H1 (cell line): ENCODE results near the gene LAMP1. TPM values are rescaled to one million over a fixed set of nuclear protein-coding genes. Genes with fewer than 3 reads are reported as not detected.

Source experiments
- ASH2L ChIP-seq: fragments of 200-600, 300-600 bp; sonication (generic); IDR thresholded peaks from one replicate; pipeline ENCODE4 v1.7.1; 2017; ENCODE audit warnings: low read length
- BCL11A ChIP-seq, 2 experiments: IDR thresholded peaks; one replicate each; pipeline ENCODE4 v1.6.1; 2011; ENCODE audit warnings: low read depth in 2 of 2, low read length in 2 of 2, mild to moderate bottlenecking in 2 of 2
- CREB1 ChIP-seq: IDR thresholded peaks from 2 replicates; pipeline ENCODE4 v1.6.1; 2012; ENCODE audit warnings: inconsistent platforms
- HDAC2 ChIP-seq, 2 experiments: fragments of 300-600 bp in 1 of 2; sonication (generic) in 1 of 2; IDR thresholded peaks; 2 replicates each; pipeline ENCODE4 v1.6.1; 2011 to 2012; ENCODE audit warnings: low read depth in 2 of 2, low read length in 2 of 2, mild to moderate bottlenecking in 2 of 2, moderate library complexity in 2 of 2, borderline replicate concordance in 1 of 2, inconsistent platforms in 1 of 2
- JUN ChIP-seq: IDR thresholded peaks from 2 replicates; pipeline ENCODE4 v1.6.1; 2011; ENCODE audit warnings: low read depth, mild to moderate bottlenecking, improper control_type of control experiment, low read length
- POU5F1 ChIP-seq: IDR thresholded peaks from 2 replicates; pipeline ENCODE4 v1.6.1; 2011; ENCODE audit warnings: low read depth, mild to moderate bottlenecking, low read length, moderate library complexity
- RFX5 ChIP-seq: IDR thresholded peaks from 2 replicates; pipeline ENCODE4 v1.6.1; 2011; ENCODE audit warnings: low read depth, low read length, improper control_type of control experiment, borderline replicate concordance
- RXRA ChIP-seq: IDR thresholded peaks from 2 replicates; pipeline ENCODE4 v1.6.1; 2011; ENCODE audit warnings: low read depth, mild to moderate bottlenecking, low read length, moderate library complexity; ENCODE audit not compliant: insufficient read depth
- TAF7 ChIP-seq: optimal IDR thresholded peaks from 2 replicates; pipeline ENCODE3; 2011; ENCODE audit warnings: low read depth, mild to moderate bottlenecking, inconsistent platforms, low read length, moderate library complexity, borderline replicate concordance
- TBP ChIP-seq: IDR thresholded peaks from 2 replicates; pipeline ENCODE4 v1.6.1; 2011; ENCODE audit warnings: low read depth, low read length, improper control_type of control experiment
- polyA plus RNA-seq, 7 experiments: library from polyadenylated mRNA; depleted of rRNA in 3 of 7; stranded (reverse) in 5 of 7; unstranded in 2 of 7; fragments of >200 nt in 5 of 7; fragments of 200-250 nt in 2 of 7; gene quantifications; 1 replicate in 5 of 7; 2 replicates in 1 of 7; 4 replicates in 1 of 7; pipeline versions ENCODE4 v1.2.1 to v1.2.3, GENCODE V29; 2011 to 2013; ENCODE audit warnings: missing spikeins in 2 of 7, mixed read lengths in 2 of 7
- total RNA-seq: library from RNA; stranded (reverse); fragmentation: NEBNext Ultra II Directional; extraction: Animal tissue kit (Norgen Biotek cat#: 25700); gene quantifications from 2 replicates; pipeline ENCODE4 v1.2.1, GENCODE V29; 2021

LAMP1 gene
- total and polyA plus RNA-seq, 2 of the 8 experiments (the other 6 are each of a cell fraction or from before 2014, with no cell fraction given) = 97.6 to 140 TPM

GRCh38 chr13:113365583-113365970 is 68.5 kb downstream of the LAMP1 start (continued):
- TF ChIP-seq JUN (no peak), TAF7 (no peak), TBP (no peak), BCL11A (IDR thresholded peaks at IDR 0.05; ENCODE audit: low read depth in 2 of 2, low read length in 2 of 2) (no peak), POU5F1 (no peak), HDAC2 (IDR thresholded peaks at IDR 0.05; ENCODE audit: borderline replicate concordance in 1 of 2, low read depth in 2 of 2, low read length in 2 of 2) (no peak), CREB1 (no peak), ASH2L (no peak), RXRA (no peak), RFX5 (no peak)
